ENCODE results near the gene PSTPIP1. TPM values are rescaled to one million over a fixed set of nuclear protein-coding genes. Genes with fewer than 3 reads are reported as not detected.

Gene PSTPIP1
- total and polyA plus RNA-seq, 8 donors: 1.8 to 52.9 (median 3.4) TPM

DNA sequence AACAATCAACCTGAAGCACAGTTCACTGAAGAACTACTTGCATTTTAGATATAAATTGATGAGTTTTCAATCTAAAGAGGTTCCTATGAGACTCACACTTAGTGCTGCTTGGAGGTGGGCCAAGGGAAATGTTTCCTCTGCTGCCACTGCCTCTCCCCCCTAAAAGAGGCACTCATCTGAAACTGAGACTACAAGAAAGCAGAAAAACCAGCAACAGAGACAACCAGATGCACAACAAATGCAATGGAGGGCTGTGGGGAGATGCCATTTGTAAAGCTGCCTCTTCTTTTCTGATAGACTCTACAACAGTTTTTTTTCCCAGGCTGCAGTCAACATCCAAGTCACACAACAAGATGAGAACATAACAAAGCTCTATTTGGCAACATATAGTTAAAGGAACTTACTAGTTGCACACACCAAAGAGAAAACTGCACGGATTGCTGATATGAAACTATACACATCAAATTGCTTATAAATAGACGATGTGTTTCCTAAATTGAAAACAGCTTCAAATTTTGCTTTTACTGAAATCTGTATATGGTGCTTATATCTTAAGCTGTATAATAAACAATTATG lies 64.9 kb downstream of the PSTPIP1 start:
- intact Hi-C loops (cut with DNase I): no loop called here
- ATAC-seq: no peak
- Histone ChIP-seq H3K9me3 (no peaks in the 10 kb centered on the region), H3K27me3 (no peaks in the 10 kb centered on the region), H3K4me1 (peaks cover 35 to 67% of the 10 kb centered on the region in 2 donors), H3K36me3 (peaks cover 0 to 5% of the 10 kb centered on the region in 2 donors), H3K27ac (no peak overlapping the region), H3K4me3 (no peak overlapping the region)
- TF ChIP-seq, protein P1, sequence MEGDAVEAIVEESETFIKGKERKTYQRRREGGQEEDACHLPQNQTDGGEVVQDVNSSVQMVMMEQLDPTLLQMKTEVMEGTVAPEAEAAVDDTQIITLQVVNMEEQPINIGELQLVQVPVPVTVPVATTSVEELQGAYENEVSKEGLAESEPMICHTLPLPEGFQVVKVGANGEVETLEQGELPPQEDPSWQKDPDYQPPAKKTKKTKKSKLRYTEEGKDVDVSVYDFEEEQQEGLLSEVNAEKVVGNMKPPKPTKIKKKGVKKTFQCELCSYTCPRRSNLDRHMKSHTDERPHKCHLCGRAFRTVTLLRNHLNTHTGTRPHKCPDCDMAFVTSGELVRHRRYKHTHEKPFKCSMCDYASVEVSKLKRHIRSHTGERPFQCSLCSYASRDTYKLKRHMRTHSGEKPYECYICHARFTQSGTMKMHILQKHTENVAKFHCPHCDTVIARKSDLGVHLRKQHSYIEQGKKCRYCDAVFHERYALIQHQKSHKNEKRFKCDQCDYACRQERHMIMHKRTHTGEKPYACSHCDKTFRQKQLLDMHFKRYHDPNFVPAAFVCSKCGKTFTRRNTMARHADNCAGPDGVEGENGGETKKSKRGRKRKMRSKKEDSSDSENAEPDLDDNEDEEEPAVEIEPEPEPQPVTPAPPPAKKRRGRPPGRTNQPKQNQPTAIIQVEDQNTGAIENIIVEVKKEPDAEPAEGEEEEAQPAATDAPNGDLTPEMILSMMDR (IDR thresholded peaks at IDR 0.05): no peak
- no peak for DNase-seq

DNA sequence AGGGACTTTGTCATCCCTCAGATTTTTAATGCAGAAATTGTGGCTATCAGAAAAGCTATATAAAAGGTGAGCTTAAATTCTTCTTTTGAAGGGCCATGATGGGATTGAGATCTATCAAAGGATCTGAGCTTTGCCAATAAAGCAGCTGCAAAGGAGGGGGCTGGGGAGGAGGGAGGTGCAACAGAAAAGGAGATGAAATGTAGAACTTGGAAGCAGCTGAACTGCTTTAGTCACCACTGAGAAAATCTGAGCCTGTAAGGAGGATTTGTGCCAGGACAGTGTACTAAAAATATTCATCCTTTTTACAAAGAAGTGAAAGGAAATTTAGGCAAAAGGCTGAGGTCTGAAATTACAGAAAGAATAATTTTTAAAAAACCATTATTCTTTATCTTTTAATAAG lies 65.6 kb downstream of the PSTPIP1 start:
- Histone ChIP-seq H3K36me3 (peaks cover 0 to 3% of the 10 kb centered on the region in 2 donors), H3K27ac (peak overlapping the region; percentile 14 to 67), H3K4me3 (no peak overlapping the region), H3K9me3 (no peaks in the 10 kb centered on the region), H3K4me1 (peaks cover 42 to 67% of the 10 kb centered on the region in 2 donors), H3K27me3 (no peaks in the 10 kb centered on the region)
- DNase-seq (peak in 2 of 4 donors; percentile 54 to 59), ATAC-seq (peak; percentile 49)
- intact Hi-C loops (cut with DNase I): no loop called here
- TF ChIP-seq, protein P1 (IDR thresholded peaks at IDR 0.05): no peak

DNA sequence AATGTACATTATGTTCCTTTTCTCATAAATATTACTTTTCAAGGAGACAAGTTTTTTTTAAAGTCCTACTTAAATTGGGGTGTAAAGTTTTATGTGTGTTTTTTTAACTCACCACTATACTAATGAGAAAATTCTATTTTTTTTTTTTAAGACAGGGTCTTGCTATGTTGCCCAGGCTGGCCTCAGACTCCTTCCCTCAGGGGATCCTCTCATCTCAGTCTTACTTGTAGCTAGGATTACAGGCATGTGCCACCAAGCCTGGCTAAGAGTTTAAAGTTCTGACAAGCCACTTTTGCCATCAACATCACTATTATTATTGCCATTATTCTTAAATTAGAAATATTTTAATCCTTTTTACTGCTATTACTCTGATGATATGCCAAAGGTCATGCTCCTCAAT lies 68.3 kb downstream of the PSTPIP1 start:
- no peak overlapping the region for H3K4me3 ChIP-seq
- TF ChIP-seq, protein P1 (IDR thresholded peaks at IDR 0.05): no peak
- ATAC-seq (no peak), DNase-seq (no peak)
- H3K27me3 ChIP-seq: no peaks in the 10 kb centered on the region
- H3K9me3 ChIP-seq: no peaks in the 10 kb centered on the region
- intact Hi-C loops (cut with DNase I): no loop called here
- H3K4me1 ChIP-seq: peaks cover 57 to 86% of the 10 kb centered on the region in 2 donors
- H3K36me3 ChIP-seq: no peaks in the 10 kb centered on the region
- no peak overlapping the region for H3K27ac ChIP-seq

DNA sequence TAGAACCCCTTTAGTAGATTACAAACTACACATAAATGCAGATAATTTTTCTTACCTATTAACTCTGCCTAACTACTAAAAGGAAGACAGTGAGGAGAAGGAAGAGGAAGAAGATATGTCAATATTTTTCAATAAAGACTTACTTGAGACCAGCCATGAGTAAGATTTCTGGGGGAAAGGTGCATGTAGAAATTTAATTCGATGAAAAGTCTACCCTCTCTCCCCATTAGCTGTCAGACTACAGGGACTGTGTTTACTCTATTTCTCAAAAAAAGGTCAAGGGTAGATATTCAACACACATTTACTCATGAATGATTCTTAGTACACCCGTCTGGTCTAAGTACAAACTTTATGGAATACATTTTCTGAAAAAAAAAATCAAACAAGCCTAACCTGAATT lies 69.1 kb downstream of the PSTPIP1 start:
- intact Hi-C loops (cut with DNase I): no loop called here
- no peak for DNase-seq
- no peaks in the 10 kb centered on the region for H3K36me3 ChIP-seq
- H3K9me3 ChIP-seq: no peaks in the 10 kb centered on the region
- H3K27me3 ChIP-seq: no peaks in the 10 kb centered on the region
- peak overlapping the region; percentile 45 to 68 for H3K27ac ChIP-seq
- no peak overlapping the region for H3K4me3 ChIP-seq
- ATAC-seq: no peak
- TF ChIP-seq, protein P1 (IDR thresholded peaks at IDR 0.05): no peak
- peaks cover 65 to 94% of the 10 kb centered on the region in 2 donors for H3K4me1 ChIP-seq

DNA sequence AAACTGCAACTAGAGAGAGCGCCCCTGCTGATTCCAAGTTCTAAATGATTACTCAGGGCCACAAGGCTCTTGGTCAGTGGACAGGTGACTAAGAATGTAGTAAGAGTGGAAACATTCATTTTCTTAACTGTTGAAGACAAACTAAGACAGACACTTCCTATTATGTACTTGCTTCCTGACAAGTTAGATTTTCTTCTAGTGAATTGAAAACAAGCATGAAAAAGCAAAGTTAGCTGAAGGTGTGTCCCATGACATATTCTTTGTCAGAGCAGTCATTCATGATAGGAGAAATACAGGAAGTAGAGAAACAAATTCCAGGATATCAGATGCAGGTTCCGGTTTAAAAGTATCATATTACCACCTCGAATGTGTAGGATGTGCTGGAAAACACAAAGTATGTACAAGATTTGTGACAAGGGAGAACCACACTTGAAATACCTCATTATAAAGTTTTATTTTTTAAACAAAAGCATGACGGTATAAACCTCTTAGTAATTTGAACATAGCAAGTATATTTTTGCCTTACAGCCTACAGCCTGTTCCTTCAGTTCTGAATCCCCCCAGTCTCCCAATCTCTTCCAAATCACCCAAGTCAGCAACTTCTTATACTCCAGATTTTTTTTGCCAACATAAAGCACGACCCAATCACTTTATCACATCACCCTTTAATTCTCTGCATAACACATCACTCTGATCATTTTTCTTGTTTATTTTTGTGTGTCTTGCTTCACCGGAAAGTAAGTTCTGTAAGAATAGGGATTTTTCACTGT lies 69.8 kb downstream of the PSTPIP1 start:
- H3K4me3 ChIP-seq: no peak overlapping the region
- TF ChIP-seq, protein P1 (IDR thresholded peaks at IDR 0.05): no peak
- intact Hi-C loops (cut with DNase I): no loop called here
- H3K36me3 ChIP-seq: no peaks in the 10 kb centered on the region
- no peaks in the 10 kb centered on the region for H3K27me3 ChIP-seq
- ATAC-seq: peak; percentile 31
- H3K9me3 ChIP-seq: no peaks in the 10 kb centered on the region
- H3K4me1 ChIP-seq: peaks cover 62 to 97% of the 10 kb centered on the region in 2 donors
- DNase-seq: no peak
- peak overlapping the region; percentile 45 to 68 for H3K27ac ChIP-seq

Measured in left lung (tissue), 10 donors.